ENCODE data around the gene TDRD9.

- TF ChIP-seq MAX (IDR thresholded peaks at IDR 0.05; ENCODE audit: low read depth, low read length) (no peak), CTCF (IDR thresholded peaks at IDR 0.05; ENCODE audit: low read depth, low read length) (no peak)
Measured at GRCh38 chr14:104062281-104062680, 134.0 kb downstream of the TDRD9 start.
